ELR (cell line): ENCODE results near the gene GLB1L3.

Source experiments
- DNase-seq: peaks from one replicate; pipeline ENCODE4 v3.0.0-alpha.2; 2015; ENCODE audit warnings: low read depth

GLB1L3 gene

GRCh38 chr11:134363161-134363560 lies 87.0 kb downstream of the GLB1L3 start:
- no peak for DNase-seq

DNA sequence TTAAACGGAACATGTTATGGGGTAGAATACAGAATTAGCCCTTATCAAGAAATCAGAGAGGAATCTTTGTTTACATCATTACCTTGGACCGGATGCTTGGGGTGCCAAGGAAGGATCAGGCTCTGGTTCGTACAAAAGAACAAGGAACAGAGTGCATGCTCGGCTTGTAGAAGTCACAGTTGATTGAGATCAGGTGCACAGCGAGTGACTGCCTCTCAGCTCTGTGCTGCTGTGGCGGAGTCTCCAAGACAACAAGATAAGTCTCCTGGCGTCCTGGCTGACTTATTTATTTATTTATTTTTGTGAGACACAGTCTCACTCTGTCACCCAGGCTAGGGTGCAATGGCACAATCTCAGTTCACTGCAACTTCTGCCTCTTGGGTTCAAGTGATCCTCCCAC lies 87.4 kb downstream of the GLB1L3 start:
- DNase-seq: no peak

DNA sequence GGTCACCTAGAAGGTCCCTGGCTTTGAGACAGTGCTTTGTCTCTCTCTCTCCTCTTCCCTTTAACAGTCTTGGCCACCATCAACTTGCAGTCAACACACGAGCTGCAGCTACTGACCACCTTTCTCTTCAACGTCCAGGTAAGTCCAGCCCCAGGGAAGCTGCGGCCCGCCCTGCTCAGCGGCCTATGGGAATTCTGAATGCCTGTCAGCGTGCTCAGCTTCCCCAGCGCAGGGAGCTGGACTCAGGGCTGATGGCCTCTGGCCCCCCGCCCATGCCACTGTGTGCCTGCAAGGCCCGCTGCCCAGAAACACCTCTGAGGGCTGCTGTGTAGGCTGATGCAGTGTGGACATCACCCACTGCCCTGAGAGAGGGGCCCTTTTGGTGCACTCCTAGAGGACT lies 88.1 kb downstream of the GLB1L3 start:
- no peak for DNase-seq

- DNase-seq: no peak
Measured at GRCh38 chr11:134365011-134365925, 89.1 kb downstream of the GLB1L3 start.

DNA sequence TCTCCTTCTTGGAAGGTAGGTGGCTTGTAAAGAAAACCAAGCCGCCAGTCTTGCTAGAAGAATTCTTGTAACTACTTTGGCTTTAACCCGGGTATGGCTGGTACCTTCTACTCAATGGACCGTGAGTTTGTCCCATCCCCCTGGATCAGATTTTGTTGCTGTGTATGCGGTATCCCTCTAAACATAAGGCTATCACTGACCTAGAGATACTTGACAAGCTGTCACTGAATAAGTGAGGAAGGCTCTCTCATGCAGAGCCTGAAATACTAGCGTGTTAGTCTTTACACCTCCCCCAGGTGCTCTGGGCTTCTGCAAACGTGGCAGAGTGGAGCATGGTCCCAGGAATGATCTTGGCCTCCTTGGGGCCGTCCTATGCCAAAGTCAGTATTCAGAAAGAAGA lies 90.1 kb downstream of the GLB1L3 start:
- DNase-seq: no peak

- DNase-seq: no peak
Measured at GRCh38 chr11:134367781-134368180, 91.6 kb downstream of the GLB1L3 start.
